ENCODE data around the gene PCSK5.

PCSK5 gene

DNA sequence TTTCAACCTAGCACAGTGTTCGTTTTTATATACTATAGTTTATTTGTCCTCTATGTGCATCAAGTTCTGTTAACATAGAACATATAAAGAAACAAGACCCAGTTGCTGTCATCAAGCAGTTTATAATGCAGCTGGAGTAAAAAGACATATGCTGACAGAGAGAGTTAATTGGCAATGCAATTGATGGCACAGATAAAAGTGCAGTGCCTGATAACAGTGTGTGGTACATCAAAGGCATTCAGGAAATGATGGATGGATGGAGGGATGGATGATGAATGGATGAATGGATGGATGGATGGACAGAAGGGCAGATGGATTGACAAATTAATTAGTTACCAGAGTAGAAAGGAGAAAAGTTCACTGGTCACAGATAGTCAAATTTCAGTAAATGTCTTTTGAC, 264.9 kb downstream of the PCSK5 start:
- no peak for DNase-seq

DNA sequence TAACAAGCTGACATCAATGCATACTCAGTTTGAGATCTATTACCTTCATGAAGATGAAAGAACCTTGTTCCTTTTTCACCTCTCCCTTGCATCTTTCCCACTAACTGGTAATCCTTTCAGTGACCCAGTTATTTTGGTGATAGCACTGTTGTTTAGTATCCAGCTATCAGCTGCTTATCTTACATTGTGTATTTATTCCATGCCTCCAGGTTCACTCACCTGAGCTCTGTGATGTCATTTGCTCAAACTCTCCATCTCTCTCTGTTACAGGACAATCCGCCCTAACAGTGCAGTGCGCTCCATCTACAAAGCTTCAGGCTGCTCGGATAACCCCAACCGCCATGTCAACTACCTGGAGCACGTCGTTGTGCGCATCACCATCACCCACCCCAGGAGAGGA, 268.2 kb downstream of the PCSK5 start:
- no peak for DNase-seq

GRCh38 chr9:76159293-76159926, 268.9 kb downstream of the PCSK5 start:
- DNase-seq, result no peak

DNA sequence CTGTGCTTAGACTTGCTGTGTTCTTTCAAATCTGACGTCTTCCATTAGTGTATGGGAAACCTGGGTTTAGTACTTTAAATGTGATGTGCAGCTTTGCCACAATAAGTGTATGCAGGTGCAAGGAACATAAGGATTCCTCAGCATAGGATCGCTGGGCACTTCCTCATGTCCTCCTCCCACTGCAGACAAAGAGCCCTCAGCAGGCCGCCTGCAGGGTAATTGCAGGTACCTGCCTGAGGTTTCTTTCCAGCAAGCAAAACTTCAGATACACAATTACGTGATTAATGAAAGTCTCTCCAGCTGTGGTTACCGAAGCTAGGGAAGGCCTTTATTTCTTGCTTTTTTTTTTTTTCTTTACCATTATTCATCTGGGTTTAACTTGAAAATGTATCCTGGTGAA, 270.6 kb downstream of the PCSK5 start:
- DNase-seq, result no peak

DNA sequence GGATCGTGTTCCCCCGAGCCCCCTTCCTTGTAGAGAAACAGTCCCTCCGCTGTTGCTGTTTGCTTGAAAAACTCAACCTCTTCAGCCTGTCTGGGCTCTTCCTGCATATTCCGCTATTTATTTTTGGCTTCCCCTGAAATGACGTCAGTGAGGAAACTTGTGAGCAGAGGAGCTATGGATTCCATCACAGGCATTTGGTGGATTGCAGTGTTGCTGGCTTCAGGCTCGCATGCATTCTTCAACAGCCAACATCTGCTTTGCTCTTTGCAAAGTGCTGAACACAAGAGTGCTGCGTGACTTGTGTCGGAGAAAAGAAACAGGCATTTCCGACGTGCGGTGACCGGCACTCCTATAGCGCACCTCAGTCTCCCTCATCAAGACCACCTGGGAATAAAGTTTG, 271.1 kb downstream of the PCSK5 start:
- DNase-seq, result no peak

DNA sequence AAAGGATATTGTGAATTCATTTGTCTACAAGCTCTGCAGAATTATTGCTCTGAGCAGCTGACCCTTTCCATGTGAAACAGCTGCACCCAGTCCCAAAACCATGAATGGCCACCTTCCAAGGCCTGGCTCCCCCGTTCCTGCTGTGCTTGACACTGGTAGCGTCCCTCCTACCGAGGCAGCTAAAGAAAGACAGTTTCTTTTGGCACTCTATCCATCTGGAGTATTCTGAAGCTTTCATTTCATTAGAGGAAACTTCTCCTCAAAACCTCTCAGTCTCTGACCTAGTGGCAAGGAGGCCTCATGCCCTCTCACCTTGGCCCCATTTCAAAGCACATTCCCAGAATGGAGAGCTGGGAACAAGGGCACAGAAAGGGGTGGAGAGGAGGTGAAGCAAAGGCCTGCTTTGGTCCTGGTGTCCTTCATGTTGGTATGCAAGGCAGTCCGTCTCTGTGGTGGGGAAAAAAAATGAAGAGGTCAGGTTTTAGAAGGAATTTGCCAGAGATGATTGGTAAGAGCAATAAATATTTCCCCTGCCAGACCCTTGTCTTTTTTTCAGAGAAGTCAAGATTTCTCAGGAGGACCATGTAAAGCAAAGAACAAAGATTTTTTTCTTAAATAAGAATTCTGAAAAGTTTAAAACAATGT, 271.7 kb downstream of the PCSK5 start:
- DNase-seq, result no peak

DNA sequence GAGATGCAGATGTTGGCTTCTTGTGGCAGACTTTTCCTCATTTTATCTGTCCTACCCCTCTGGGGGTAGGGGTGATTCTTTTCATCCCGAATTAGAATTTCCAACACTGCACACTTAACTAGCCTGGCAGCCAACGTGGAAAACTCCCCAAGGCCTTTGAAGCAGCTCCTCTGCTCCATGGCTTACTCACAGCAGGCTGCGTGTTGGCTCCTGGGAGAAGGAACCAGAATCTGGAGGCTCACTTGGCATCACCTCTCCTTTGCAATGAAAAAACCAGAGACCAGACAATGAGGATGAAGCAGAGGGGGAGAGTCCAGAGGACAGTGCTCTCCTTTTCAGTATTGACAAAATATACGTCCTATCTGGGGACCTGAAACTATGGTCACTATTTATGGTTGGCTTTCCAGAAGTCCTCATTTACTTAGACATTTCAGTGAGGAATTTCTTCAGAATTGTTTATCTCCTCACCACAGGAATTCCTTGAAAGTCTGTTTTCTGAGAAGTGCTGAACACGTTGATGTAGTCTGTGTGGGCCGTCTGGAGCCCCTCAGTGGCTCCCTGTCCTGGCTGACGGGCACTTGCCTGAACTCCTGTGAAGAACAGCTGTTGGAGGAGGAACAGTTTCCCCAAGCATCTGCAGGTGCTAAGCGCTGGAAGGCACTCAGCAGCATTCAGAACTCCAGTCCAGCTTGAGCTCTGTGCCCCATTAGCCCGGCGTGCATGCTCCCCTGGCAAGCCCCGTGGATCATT, 272.5 kb downstream of the PCSK5 start:
- no peak for DNase-seq

- DNase-seq, result no peak
Measured at GRCh38 chr9:76166526-76166925, 276.1 kb downstream of the PCSK5 start.

GRCh38 chr9:76176171-76176570, 285.7 kb downstream of the PCSK5 start:
- no peak for DNase-seq

DNA sequence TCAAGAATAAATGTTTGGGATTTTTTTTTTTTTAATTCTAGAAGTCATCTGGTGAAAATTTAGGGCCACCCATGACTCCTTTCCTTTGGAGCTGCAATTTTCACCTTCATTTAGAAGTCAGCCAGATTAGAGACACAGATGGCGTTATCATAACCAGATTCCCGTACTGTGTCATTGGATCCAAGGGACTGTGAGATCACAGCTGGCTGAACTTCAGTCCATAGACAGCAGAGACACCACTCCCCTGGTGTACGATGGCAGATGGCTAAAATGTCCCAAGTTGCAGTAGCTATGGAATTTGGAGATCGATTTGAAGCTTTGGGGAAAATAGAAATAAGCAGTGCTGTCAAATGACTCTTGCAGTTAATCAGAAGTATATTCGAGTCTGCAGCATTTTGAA, 287.5 kb downstream of the PCSK5 start:
- DNase-seq, result no peak

- DNase-seq, result no peak
Measured at GRCh38 chr9:76180541-76180940, 290.1 kb downstream of the PCSK5 start.

- DNase-seq, result no peak
Measured at GRCh38 chr9:76181020-76181641, 290.7 kb downstream of the PCSK5 start.

- no peak for DNase-seq
Measured at GRCh38 chr9:76181781-76182180, 291.3 kb downstream of the PCSK5 start.

GRCh38 chr9:76185432-76185831, 295.0 kb downstream of the PCSK5 start:
- no peak for DNase-seq

DNA sequence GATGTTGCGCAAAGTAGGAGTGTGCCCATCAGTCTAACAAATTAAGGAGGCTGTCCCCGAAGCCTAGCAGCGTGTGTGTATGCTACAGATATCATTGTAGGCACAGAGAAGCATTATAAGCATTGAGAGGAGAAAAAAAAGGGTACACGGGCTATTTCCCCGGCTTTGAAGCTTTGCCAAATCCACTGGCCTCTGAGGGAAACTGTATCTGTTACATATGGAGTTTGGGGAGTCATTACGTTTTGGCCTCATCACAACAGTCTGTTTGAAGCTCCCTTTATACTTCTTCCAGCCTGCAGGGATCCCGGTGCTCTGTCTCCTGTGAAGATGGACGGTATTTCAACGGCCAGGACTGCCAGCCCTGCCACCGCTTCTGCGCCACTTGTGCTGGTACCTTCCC, 297.8 kb downstream of the PCSK5 start:
- no peak for DNase-seq

DNA sequence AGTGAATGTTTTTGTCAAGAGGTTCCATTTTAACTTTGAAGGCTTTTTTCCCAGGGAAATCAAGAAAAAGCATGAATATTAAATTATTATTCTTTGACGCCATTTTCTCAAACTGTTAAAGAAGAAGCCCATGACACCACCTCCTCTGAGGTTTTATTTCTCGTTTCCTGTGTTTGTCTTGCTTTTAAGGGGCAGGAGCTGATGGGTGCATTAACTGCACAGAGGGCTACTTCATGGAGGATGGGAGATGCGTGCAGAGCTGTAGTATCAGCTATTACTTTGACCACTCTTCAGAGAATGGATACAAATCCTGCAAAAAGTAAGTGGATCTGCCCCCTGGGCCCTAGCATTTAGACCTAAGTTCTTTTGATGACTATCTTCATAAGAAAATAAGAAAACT, 298.4 kb downstream of the PCSK5 start:
- no peak for DNase-seq

DNA sequence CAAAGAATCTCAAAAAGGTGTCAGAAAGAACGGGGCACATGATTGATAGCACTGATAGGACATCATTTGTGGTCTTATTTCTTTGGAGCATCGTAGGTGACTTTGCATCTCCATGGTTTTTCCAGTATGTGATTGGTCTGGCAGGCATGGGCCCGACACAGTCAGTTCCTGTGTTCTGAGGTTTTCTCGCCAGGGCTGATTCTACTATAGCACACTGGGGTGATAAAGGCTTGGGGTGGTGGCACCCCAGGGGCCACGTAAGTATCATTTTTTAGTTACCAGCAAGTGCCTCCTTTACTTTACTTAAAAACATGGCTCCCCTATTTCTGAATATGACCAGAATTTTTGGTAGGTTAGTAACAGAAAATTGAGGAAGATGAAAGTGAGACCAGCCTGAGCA, 301.0 kb downstream of the PCSK5 start:
- DNase-seq, result no peak

- DNase-seq, result no peak
Measured at GRCh38 chr9:76192013-76192412, 301.5 kb downstream of the PCSK5 start.

DNA sequence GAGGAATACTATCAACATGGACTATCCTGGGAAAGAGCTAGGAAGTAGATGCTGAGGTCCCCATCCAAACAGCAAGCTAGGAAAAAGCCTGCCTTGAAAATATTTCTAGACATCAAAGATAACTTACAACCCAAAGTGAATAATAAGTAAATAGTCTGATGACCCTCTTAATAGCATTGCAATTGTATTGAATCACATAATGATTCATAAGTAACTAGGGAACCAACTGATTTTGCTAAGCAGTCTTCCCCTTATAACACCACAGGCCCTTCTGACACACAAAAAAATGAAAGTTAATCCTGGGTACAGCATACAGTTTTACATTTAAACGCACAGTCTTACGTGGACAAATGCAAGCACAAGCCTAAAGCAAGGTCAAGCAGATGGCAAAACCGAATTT, 304.4 kb downstream of the PCSK5 start:
- DNase-seq, result no peak

DNA sequence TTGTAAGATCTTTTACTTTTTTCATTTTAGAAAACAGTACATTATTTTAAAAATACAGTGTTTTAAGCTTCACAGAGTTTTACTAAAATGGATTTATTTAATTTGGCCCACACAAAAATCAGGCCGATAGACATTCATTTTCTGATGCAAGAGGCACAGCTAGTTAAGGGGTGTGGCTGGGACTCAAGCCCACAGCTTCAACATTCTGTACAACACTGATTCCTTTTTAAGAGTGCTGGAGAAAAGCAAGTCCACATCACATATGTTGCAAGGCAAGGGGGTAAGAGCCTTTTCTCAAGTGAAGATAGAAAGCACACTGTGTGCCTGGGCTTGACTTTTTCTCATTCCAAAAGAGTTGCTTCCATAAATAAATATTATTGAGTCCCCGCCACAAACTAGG, 307.9 kb downstream of the PCSK5 start:
- no peak for DNase-seq

- no peak for DNase-seq
Measured at GRCh38 chr9:76200315-76200714, 309.8 kb downstream of the PCSK5 start.

GRCh38 chr9:76200745-76201144, 310.3 kb downstream of the PCSK5 start:
- no peak for DNase-seq

- DNase-seq, result no peak
Measured at GRCh38 chr9:76203373-76203772, 312.9 kb downstream of the PCSK5 start.

DNA sequence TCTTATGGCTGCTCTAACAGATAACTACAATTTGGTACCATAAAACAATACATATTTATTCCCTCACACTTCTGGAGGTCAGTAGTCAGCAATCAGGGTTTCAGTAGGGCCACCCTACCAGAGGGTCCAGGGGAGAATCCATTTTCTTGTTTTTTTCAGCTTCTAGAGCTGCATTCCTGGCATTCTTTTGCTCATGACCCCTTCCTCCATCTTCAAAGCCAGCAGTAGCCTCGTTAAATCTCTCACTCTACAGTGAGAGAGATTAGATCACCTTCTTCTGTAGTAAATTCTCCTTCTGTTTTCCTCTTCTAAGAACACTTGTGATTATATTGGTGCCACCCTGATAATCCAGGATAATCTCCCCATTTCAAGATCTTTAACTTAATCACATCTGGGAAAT, 316.3 kb downstream of the PCSK5 start:
- no peak for DNase-seq
